HepG2 (cell line): Measurements from ENCODE around the gene MYADML2. TPM values are rescaled to one million over a fixed set of nuclear protein-coding genes. Genes with fewer than 3 reads are reported as not detected.

Experiments used
- FOXJ3 ChIP-seq: sonication (generic); formaldehyde crosslinking; IDR thresholded peaks from 2 replicates; pipeline ENCODE4 v1.4.0; 2020; ENCODE audit warnings: missing genetic modification reagents, mild to moderate bottlenecking, borderline replicate concordance
- KDM1A ChIP-seq: IDR thresholded peaks from 2 replicates; pipeline ENCODE4 v1.6.1; 2016; ENCODE audit warnings: missing compliant biosample characterization
- KLF13 ChIP-seq: sonication (generic); formaldehyde crosslinking; IDR thresholded peaks from 2 replicates; pipeline ENCODE4 v1.4.0; 2020; ENCODE audit warnings: mild to moderate bottlenecking, missing genetic modification reagents
- KLF15 ChIP-seq: sonication (generic); formaldehyde crosslinking; IDR thresholded peaks from 2 replicates; pipeline ENCODE4 v1.8.1; 2023; ENCODE audit warnings: borderline replicate concordance, mild to moderate bottlenecking, inconsistent platforms, missing genetic modification reagents, mixed read lengths
- NFE2L2 ChIP-seq: fragments of 150-350 bp; IDR thresholded peaks from 2 replicates; pipeline ENCODE4 v1.6.1; 2014; ENCODE audit warnings: low read length
- NKX3-1 ChIP-seq: sonication (generic); formaldehyde crosslinking; IDR thresholded peaks from 2 replicates; pipeline ENCODE4 v1.5.0; 2020; ENCODE audit warnings: missing genetic modification reagents
- NR1H2 ChIP-seq: sonication (generic); formaldehyde crosslinking; IDR thresholded peaks from 2 replicates; pipeline ENCODE4 v1.8.1; 2022; ENCODE audit warnings: low read depth, missing genetic modification reagents, borderline replicate concordance
- TARDBP ChIP-seq: sonication (generic); formaldehyde crosslinking; IDR thresholded peaks from 2 replicates; pipeline ENCODE4 v1.8.0; 2022; ENCODE audit warnings: mild to moderate bottlenecking, missing genetic modification reagents
- TCF12 ChIP-seq, 2 experiments: fragments of 450-650 bp in 1 of 2; sonication (generic) in 1 of 2; formaldehyde crosslinking in 1 of 2; IDR thresholded peaks; 2 replicates each; pipeline versions ENCODE4 v1.6.1 to v1.8.0; 2017 to 2022; ENCODE audit warnings: antibody characterized with exemption in 1 of 2, mild to moderate bottlenecking in 1 of 2, missing genetic modification reagents in 1 of 2, moderate library complexity in 1 of 2
- ZNF138 ChIP-seq: sonication (generic); formaldehyde crosslinking; IDR thresholded peaks from 2 replicates; pipeline ENCODE4 v1.5.0; 2020; ENCODE audit warnings: mild to moderate bottlenecking, low read depth, missing genetic modification reagents
- ZNF3 ChIP-seq: IDR thresholded peaks from 2 replicates; pipeline ENCODE4 v1.7.0; 2017; ENCODE audit warnings: inconsistent platforms
- ZNF33A ChIP-seq: sonication (generic); formaldehyde crosslinking; IDR thresholded peaks from 2 replicates; pipeline ENCODE4 v1.5.1; 2020; ENCODE audit warnings: missing genetic modification reagents, mild to moderate bottlenecking, moderate library complexity, borderline replicate concordance
- ZNF44 ChIP-seq: sonication (generic); formaldehyde crosslinking; IDR thresholded peaks from 2 replicates; pipeline ENCODE4 v1.5.1; 2020; ENCODE audit warnings: mild to moderate bottlenecking, missing genetic modification reagents
- ZNF703 ChIP-seq: sonication (generic); formaldehyde crosslinking; IDR thresholded peaks from 2 replicates; pipeline ENCODE4 v1.5.1; 2020; ENCODE audit warnings: missing genetic modification reagents, mild to moderate bottlenecking, moderate library complexity, borderline replicate concordance
- ZNF777 ChIP-seq: sonication (generic); formaldehyde crosslinking; IDR thresholded peaks from 2 replicates; pipeline ENCODE4 v1.4.0; 2020; ENCODE audit warnings: missing genetic modification reagents
- polyA plus RNA-seq, 8 experiments: library from polyadenylated mRNA; depleted of rRNA in 3 of 8; stranded (reverse) in 7 of 8; unstranded in 1 of 8; fragments of >200 nt; fragmentation: Illumina TruSeq in 4 of 8; extraction: Trizol in 4 of 8; gene quantifications; 2 replicates each; pipeline versions ENCODE4 v1.2.1 to v1.2.3, GENCODE V29; 2011 to 2016; ENCODE audit warnings: low read depth in 4 of 8, missing spikeins in 1 of 8, mixed read lengths in 1 of 8; ENCODE audit not compliant: insufficient read depth in 1 of 8
- total RNA-seq, 5 experiments: library from RNA; depleted of rRNA; stranded (reverse); fragments of >200 nt; fragmentation: Illumina TruSeq; extraction: Trizol; gene quantifications; 2 replicates each; pipeline ENCODE4 v1.2.3, GENCODE V29; 2016; ENCODE audit warnings: low read depth in 1 of 5
- TF ChIP-seq, protein P1 (sequence below): sonication (generic); formaldehyde crosslinking; IDR thresholded peaks from 2 replicates; pipeline ENCODE4 v1.5.1; 2020; ENCODE audit warnings: mild to moderate bottlenecking, missing genetic modification reagents
- TF ChIP-seq, protein P2 (sequence below): sonication (generic); formaldehyde crosslinking; IDR thresholded peaks from 2 replicates; pipeline ENCODE4 v1.4.0; 2020; ENCODE audit warnings: low read depth, mild to moderate bottlenecking, missing genetic modification reagents
- TF ChIP-seq, protein P3 (sequence below): sonication (generic); formaldehyde crosslinking; IDR thresholded peaks from 2 replicates; pipeline ENCODE4 v1.4.0; 2020; ENCODE audit warnings: mild to moderate bottlenecking, missing genetic modification reagents
- TF ChIP-seq, protein P4 (sequence below): IDR thresholded peaks from 2 replicates; pipeline ENCODE4 v1.4.0; 2020; ENCODE audit warnings: mild to moderate bottlenecking, missing genetic modification reagents

The MYADML2 gene
- total and polyA plus RNA-seq, 2 of the 13 experiments (the other 11 are each of a cell fraction or from before 2014, with no cell fraction given): not detected

DNA sequence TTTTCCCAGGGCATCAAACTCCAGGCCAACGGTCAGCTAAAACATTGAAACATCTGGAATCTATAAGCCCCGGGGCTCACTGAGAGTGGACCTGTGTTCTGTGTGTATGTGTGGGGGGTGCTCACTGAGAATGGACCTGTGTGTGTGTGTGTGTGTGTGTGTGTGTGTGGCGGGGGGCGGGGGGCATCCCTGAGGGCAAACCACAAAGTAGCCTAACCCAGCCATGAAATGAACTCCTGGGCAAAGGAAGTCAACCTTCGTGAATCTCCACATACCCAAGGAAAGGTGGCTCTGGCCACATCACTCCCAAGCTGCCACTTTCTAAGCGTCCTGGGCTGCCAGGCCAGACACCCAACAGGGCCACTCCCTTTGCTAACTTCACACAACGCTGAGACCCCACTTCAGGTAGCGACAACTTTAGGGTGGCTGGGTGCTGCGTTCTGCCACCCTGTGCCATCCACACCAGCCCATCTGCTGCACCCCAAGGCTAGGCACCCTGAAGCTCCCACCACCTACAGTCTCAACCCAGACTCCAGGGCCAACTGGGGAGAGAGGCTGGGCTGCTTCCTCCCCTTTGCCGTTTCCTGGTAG, 21.1 kb downstream of the MYADML2 start (continued):
- TF ChIP-seq, protein P1, sequence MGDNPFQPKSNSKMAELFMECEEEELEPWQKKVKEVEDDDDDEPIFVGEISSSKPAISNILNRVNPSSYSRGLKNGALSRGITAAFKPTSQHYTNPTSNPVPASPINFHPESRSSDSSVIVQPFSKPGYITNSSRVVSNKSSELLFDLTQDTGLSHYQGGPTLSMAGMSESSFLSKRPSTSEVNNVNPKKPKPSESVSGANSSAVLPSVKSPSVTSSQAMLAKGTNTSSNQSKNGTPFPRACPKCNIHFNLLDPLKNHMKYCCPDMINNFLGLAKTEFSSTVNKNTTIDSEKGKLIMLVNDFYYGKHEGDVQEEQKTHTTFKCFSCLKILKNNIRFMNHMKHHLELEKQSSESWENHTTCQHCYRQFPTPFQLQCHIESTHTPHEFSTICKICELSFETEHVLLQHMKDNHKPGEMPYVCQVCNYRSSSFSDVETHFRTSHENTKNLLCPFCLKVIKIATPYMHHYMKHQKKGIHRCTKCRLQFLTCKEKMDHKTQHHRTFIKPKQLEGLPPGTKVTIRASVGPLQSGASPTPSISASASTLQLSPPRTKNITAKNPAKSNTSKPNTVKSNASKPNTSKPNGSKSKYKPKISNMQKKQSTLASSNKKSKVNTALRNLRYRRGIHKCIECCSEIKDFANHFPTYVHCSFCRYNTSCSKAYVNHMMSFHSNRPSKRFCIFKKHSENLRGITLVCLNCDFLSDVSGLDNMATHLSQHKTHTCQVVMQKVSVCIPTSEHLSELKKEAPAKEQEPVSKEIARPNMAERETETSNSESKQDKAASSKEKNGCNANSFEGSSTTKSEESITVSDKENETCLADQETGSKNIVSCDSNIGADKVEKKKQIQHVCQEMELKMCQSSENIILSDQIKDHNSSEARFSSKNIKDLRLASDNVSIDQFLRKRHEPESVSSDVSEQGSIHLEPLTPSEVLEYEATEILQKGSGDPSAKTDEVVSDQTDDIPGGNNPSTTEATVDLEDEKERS (CRISPR knock-in tag): no peak
- TF ChIP-seq ZNF138: no peak
- TF ChIP-seq NKX3-1 (CRISPR knock-in tag): no peak
- TF ChIP-seq ZNF777 (CRISPR knock-in tag): no peak
- no peak for TF ChIP-seq NFE2L2
- TF ChIP-seq NR1H2 (CRISPR knock-in tag): no peak
- TF ChIP-seq KLF15 (CRISPR knock-in tag): no peak
- no peak for TF ChIP-seq KLF13 (CRISPR knock-in tag)
- TF ChIP-seq ZNF33A (CRISPR knock-in tag): no peak
- no peak for TF ChIP-seq ZNF703
- no peak for TF ChIP-seq TARDBP (CRISPR knock-in tag)
- TF ChIP-seq ZNF44 (CRISPR knock-in tag): no peak; the same call in 1 of the 2 replicates
- no peak for TF ChIP-seq KDM1A (CRISPR knock-in tag)
- TF ChIP-seq, protein P2, sequence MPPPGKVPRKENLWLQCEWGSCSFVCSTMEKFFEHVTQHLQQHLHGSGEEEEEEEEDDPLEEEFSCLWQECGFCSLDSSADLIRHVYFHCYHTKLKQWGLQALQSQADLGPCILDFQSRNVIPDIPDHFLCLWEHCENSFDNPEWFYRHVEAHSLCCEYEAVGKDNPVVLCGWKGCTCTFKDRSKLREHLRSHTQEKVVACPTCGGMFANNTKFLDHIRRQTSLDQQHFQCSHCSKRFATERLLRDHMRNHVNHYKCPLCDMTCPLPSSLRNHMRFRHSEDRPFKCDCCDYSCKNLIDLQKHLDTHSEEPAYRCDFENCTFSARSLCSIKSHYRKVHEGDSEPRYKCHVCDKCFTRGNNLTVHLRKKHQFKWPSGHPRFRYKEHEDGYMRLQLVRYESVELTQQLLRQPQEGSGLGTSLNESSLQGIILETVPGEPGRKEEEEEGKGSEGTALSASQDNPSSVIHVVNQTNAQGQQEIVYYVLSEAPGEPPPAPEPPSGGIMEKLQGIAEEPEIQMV (CRISPR knock-in tag): peak; percentile 28; the same call in 1 of the 2 replicates
- no peak for TF ChIP-seq TCF12 (IDR thresholded peaks at IDR 0.05)
- TF ChIP-seq TCF12 (CRISPR knock-in tag; IDR thresholded peaks at IDR 0.05): no peak
- TF ChIP-seq FOXJ3: no peak
- TF ChIP-seq ZNF3 (CRISPR knock-in tag): no peak
- TF ChIP-seq, protein P3, sequence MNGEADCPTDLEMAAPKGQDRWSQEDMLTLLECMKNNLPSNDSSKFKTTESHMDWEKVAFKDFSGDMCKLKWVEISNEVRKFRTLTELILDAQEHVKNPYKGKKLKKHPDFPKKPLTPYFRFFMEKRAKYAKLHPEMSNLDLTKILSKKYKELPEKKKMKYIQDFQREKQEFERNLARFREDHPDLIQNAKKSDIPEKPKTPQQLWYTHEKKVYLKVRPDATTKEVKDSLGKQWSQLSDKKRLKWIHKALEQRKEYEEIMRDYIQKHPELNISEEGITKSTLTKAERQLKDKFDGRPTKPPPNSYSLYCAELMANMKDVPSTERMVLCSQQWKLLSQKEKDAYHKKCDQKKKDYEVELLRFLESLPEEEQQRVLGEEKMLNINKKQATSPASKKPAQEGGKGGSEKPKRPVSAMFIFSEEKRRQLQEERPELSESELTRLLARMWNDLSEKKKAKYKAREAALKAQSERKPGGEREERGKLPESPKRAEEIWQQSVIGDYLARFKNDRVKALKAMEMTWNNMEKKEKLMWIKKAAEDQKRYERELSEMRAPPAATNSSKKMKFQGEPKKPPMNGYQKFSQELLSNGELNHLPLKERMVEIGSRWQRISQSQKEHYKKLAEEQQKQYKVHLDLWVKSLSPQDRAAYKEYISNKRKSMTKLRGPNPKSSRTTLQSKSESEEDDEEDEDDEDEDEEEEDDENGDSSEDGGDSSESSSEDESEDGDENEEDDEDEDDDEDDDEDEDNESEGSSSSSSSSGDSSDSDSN (CRISPR knock-in tag): no peak
- TF ChIP-seq, protein P4, sequence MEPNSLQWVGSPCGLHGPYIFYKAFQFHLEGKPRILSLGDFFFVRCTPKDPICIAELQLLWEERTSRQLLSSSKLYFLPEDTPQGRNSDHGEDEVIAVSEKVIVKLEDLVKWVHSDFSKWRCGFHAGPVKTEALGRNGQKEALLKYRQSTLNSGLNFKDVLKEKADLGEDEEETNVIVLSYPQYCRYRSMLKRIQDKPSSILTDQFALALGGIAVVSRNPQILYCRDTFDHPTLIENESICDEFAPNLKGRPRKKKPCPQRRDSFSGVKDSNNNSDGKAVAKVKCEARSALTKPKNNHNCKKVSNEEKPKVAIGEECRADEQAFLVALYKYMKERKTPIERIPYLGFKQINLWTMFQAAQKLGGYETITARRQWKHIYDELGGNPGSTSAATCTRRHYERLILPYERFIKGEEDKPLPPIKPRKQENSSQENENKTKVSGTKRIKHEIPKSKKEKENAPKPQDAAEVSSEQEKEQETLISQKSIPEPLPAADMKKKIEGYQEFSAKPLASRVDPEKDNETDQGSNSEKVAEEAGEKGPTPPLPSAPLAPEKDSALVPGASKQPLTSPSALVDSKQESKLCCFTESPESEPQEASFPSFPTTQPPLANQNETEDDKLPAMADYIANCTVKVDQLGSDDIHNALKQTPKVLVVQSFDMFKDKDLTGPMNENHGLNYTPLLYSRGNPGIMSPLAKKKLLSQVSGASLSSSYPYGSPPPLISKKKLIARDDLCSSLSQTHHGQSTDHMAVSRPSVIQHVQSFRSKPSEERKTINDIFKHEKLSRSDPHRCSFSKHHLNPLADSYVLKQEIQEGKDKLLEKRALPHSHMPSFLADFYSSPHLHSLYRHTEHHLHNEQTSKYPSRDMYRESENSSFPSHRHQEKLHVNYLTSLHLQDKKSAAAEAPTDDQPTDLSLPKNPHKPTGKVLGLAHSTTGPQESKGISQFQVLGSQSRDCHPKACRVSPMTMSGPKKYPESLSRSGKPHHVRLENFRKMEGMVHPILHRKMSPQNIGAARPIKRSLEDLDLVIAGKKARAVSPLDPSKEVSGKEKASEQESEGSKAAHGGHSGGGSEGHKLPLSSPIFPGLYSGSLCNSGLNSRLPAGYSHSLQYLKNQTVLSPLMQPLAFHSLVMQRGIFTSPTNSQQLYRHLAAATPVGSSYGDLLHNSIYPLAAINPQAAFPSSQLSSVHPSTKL (CRISPR knock-in tag): no peak
